ENCODE data around the gene THBS4.

DNA sequence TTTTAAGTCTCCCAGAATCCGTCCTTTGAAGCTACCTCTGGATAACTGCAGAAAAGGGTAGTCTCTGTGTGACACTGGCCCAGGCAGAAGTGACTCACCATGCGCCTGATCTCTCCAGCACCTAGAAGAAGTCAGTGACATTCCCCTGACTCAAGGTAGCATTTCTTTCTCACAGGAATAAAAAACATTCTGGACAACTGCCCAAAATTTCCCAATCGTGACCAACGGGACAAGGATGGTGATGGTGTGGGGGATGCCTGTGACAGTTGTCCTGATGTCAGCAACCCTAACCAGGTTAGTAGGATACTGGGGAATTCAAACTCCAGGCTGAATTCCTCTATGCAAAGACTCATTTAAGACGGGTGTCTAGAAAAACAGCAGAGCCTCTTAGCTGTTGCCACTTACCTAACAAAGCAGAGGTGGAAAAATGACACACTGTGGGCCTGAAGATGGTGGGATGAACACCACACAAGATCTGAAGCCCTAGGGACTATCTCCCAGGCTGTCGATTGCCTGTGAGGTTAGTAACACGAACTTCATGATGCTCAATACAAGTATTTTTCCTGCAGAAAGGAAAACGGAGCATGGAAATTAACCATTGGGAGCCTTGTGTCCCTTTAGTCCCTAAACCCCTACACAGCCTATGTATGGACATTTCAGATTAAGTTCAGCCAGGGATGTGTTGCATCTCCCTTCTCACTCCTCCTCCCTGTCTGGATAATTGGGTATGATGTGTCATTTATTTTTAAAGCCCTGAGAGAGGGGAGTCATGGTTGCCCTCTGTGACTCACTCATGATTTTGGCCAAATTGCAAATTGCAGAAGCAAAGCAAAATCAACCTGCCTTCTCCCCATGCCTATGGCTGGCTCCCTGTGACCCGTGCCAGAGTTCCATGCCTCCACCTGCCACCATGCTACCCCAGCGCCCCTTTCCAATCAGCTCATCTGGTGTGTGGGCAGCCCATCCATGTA, 37.2 kb downstream of the THBS4 start:
- TF ChIP-seq POLR2A (conservative IDR thresholded peaks at IDR 0.05) (no peak), GATA2 (CRISPR knock-in tag; IDR thresholded peaks at IDR 0.05) (no peak), PHF8 (IDR thresholded peaks at IDR 0.05; ENCODE audit: borderline replicate concordance, low read length) (no peak), RNF2 (IDR thresholded peaks at IDR 0.05) (no peak), KDM4B (IDR thresholded peaks at IDR 0.05; ENCODE audit: borderline replicate concordance in 2 of 2, low read depth in 1 of 2) (no peak), CHD1 (IDR thresholded peaks at IDR 0.05; ENCODE audit: low read length) (no peak), JUN (IDR thresholded peaks at IDR 0.05; ENCODE audit: borderline replicate concordance, low read depth, low read length) (no peak), JUN (CRISPR knock-in tag; IDR thresholded peaks at IDR 0.05; ENCODE audit: borderline replicate concordance) (no peak), OTX1 (CRISPR knock-in tag; IDR thresholded peaks at IDR 0.05) (no peak)
- TF ChIP-seq, protein P1, sequence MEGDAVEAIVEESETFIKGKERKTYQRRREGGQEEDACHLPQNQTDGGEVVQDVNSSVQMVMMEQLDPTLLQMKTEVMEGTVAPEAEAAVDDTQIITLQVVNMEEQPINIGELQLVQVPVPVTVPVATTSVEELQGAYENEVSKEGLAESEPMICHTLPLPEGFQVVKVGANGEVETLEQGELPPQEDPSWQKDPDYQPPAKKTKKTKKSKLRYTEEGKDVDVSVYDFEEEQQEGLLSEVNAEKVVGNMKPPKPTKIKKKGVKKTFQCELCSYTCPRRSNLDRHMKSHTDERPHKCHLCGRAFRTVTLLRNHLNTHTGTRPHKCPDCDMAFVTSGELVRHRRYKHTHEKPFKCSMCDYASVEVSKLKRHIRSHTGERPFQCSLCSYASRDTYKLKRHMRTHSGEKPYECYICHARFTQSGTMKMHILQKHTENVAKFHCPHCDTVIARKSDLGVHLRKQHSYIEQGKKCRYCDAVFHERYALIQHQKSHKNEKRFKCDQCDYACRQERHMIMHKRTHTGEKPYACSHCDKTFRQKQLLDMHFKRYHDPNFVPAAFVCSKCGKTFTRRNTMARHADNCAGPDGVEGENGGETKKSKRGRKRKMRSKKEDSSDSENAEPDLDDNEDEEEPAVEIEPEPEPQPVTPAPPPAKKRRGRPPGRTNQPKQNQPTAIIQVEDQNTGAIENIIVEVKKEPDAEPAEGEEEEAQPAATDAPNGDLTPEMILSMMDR (IDR thresholded peaks at IDR 0.05 in 2 of 3, conservative IDR thresholded peaks at IDR 0.05 in 1 of 3; ENCODE audit: insufficient read depth in 2 of 3, low read depth in 1 of 3, low read length in 3 of 3): no peak
